D721Med (cell line): Measurements from ENCODE around the gene TTC28.

Experiments
- DNase-seq: peaks from one replicate; pipeline ENCODE4 v3.0.0; 2011; ENCODE audit warnings: low spot score; ENCODE audit not compliant: insufficient read length
- FAIRE-seq: peaks from 2 replicates; lab custom pipeline; 2011; peaks lifted over from hg19 to GRCh38; lab: Jason Lieb, UNC
- CTCF ChIP-seq: IDR thresholded peaks from 2 replicates; pipeline ENCODE4 v1.5.1; 2012; ENCODE audit warnings: mild to moderate bottlenecking, control low read depth; ENCODE audit not compliant: insufficient read depth; ENCODE audit errors: missing control alignments

The TTC28 gene

GRCh38 chr22:28051787-28052356 is 627.8 kb downstream of the TTC28 start:
- TF ChIP-seq CTCF: peak; percentile 90
- no peak for FAIRE-seq
- DNase-seq: no peak

GRCh38 chr22:28051091-28051786 is 628.4 kb downstream of the TTC28 start:
- no peak for FAIRE-seq
- DNase-seq: no peak
- TF ChIP-seq CTCF: no peak

GRCh38 chr22:28048529-28048928 is 631.1 kb downstream of the TTC28 start:
- TF ChIP-seq CTCF: no peak
- no peak for DNase-seq
- no peak for FAIRE-seq

- DNase-seq: no peak
- TF ChIP-seq CTCF: no peak
- no peak for FAIRE-seq
These were observed 631.9 kb downstream of the TTC28 start for GRCh38 chr22:28047740-28048139.

GRCh38 chr22:28046100-28046499 is 633.5 kb downstream of the TTC28 start:
- DNase-seq: no peak
- FAIRE-seq: no peak
- no peak for TF ChIP-seq CTCF

GRCh38 chr22:28044546-28045173 is 635.0 kb downstream of the TTC28 start:
- FAIRE-seq: no peak
- no peak for DNase-seq
- TF ChIP-seq CTCF: no peak

- DNase-seq (no peak), FAIRE-seq (no peak)
- no peak for TF ChIP-seq CTCF
These were observed 636.4 kb downstream of the TTC28 start for GRCh38 chr22:28043266-28043665.
